Stomach smooth muscle (tissue), 2 donors: ENCODE data around the gene ITM2A.

Experiments
- H3K27ac ChIP-seq: one replicate; pipeline ENCODE4 v1.7.0; 2013; ENCODE audit warnings: mild to moderate bottlenecking, low read length, inconsistent platforms
- H3K27me3 ChIP-seq, 2 donors: one replicate each; pipeline ENCODE4 v1.7.0; 2013; ENCODE audit warnings: low read length in 2 of 2; ENCODE audit not compliant: insufficient read depth in 2 of 2, control insufficient read depth in 1 of 2
- H3K36me3 ChIP-seq, 2 donors: one replicate each; pipeline ENCODE4 v1.7.0; 2013; ENCODE audit warnings: low read length in 2 of 2; ENCODE audit not compliant: control insufficient read depth in 2 of 2, insufficient read depth in 2 of 2
- H3K4me1 ChIP-seq: one replicate; pipeline ENCODE4 v1.7.0; 2013; ENCODE audit warnings: low read length; ENCODE audit not compliant: control insufficient read depth, insufficient read depth
- H3K4me3 ChIP-seq, 2 donors: one replicate each; pipeline ENCODE4 v1.7.0; 2013; ENCODE audit warnings: low read length in 2 of 2
- H3K9ac ChIP-seq, 2 donors: one replicate each; pipeline ENCODE4 v1.7.0; 2013; ENCODE audit warnings: low read length in 2 of 2, mild to moderate bottlenecking in 1 of 2
- H3K9me3 ChIP-seq, 2 donors: one replicate each; pipeline ENCODE4 v1.7.0; 2013; ENCODE audit warnings: low read length in 2 of 2; ENCODE audit not compliant: control insufficient read depth in 2 of 2
- donor health status: healthy.
- donor health status: Pancreatic carcinoma.

ITM2A gene

GRCh38 chrX:79369871-79370270 is 2.7 kb upstream of the ITM2A start:
- no peaks in the 10 kb centered on the region for H3K4me1 ChIP-seq
- no peak overlapping the region for H3K9ac ChIP-seq
- H3K27me3 ChIP-seq = peaks cover 0 to 7% of the 10 kb centered on the region in 2 donors
- no peaks in the 10 kb centered on the region for H3K9me3 ChIP-seq
- H3K4me3 ChIP-seq = no peak overlapping the region
- H3K36me3 ChIP-seq = no peaks in the 10 kb centered on the region
- H3K27ac ChIP-seq = no peak overlapping the region

- Histone ChIP-seq H3K4me1 (no peaks in the 10 kb centered on the region), H3K9ac (no peak overlapping the region), H3K36me3 (no peaks in the 10 kb centered on the region), H3K4me3 (no peak overlapping the region), H3K27ac (no peak overlapping the region), H3K9me3 (no peaks in the 10 kb centered on the region), H3K27me3 (peaks cover 0 to 7% of the 10 kb centered on the region in 2 donors)
Measured at GRCh38 chrX:79368441-79368840, 1.3 kb upstream of the ITM2A start.

GRCh38 chrX:79367907-79368306 is 773 bp upstream of the ITM2A start:
- no peak overlapping the region for H3K27ac ChIP-seq
- peaks cover 0 to 7% of the 10 kb centered on the region in 2 donors for H3K27me3 ChIP-seq
- no peaks in the 10 kb centered on the region for H3K9me3 ChIP-seq
- no peaks in the 10 kb centered on the region for H3K4me1 ChIP-seq
- no peaks in the 10 kb centered on the region for H3K36me3 ChIP-seq
- no peak overlapping the region for H3K9ac ChIP-seq
- no peak overlapping the region for H3K4me3 ChIP-seq

GRCh38 chrX:79366556-79366872 is 620 bp downstream of the ITM2A start:
- Histone ChIP-seq H3K4me1 (no peaks in the 10 kb centered on the region), H3K27me3 (peaks cover 0 to 7% of the 10 kb centered on the region in 2 donors), H3K9ac (peak overlapping the region in 1 of 2 donors; percentile 21), H3K27ac (no peak overlapping the region), H3K9me3 (no peaks in the 10 kb centered on the region), H3K4me3 (peak overlapping the region; percentile 36 to 67), H3K36me3 (no peaks in the 10 kb centered on the region)

GRCh38 chrX:79365591-79365990 is 1.5 kb downstream of the ITM2A start:
- Histone ChIP-seq H3K27ac (no peak overlapping the region), H3K4me1 (no peaks in the 10 kb centered on the region), H3K27me3 (peaks cover 0 to 7% of the 10 kb centered on the region in 2 donors), H3K9me3 (no peaks in the 10 kb centered on the region), H3K36me3 (no peaks in the 10 kb centered on the region), H3K9ac (no peak overlapping the region), H3K4me3 (no peak overlapping the region)

GRCh38 chrX:79364306-79364705 is 2.8 kb downstream of the ITM2A start:
- H3K4me3 ChIP-seq = no peak overlapping the region
- H3K27me3 ChIP-seq = peaks cover 0 to 7% of the 10 kb centered on the region in 2 donors
- no peaks in the 10 kb centered on the region for H3K4me1 ChIP-seq
- H3K9ac ChIP-seq = no peak overlapping the region
- no peaks in the 10 kb centered on the region for H3K9me3 ChIP-seq
- H3K36me3 ChIP-seq = no peaks in the 10 kb centered on the region
- H3K27ac ChIP-seq = no peak overlapping the region

- Histone ChIP-seq H3K27ac (no peak overlapping the region), H3K9me3 (no peaks in the 10 kb centered on the region), H3K4me1 (no peaks in the 10 kb centered on the region), H3K36me3 (no peaks in the 10 kb centered on the region), H3K9ac (no peak overlapping the region), H3K27me3 (no peaks in the 10 kb centered on the region), H3K4me3 (no peak overlapping the region)
Measured at GRCh38 chrX:79361192-79361870, 5.8 kb downstream of the ITM2A start.

- no peaks in the 10 kb centered on the region for H3K27me3 ChIP-seq
- H3K27ac ChIP-seq = no peak overlapping the region
- no peaks in the 10 kb centered on the region for H3K36me3 ChIP-seq
- no peak overlapping the region for H3K9ac ChIP-seq
- H3K9me3 ChIP-seq = no peaks in the 10 kb centered on the region
- H3K4me3 ChIP-seq = no peak overlapping the region
- H3K4me1 ChIP-seq = no peaks in the 10 kb centered on the region
Measured at GRCh38 chrX:79336869-79337815, 30.0 kb downstream of the ITM2A start.

GRCh38 chrX:79330022-79330421 is 37.1 kb downstream of the ITM2A start:
- Histone ChIP-seq H3K27ac (no peak overlapping the region), H3K27me3 (peaks cover 0 to 2% of the 10 kb centered on the region in 2 donors), H3K4me3 (no peak overlapping the region), H3K9ac (no peak overlapping the region), H3K9me3 (no peaks in the 10 kb centered on the region), H3K36me3 (no peaks in the 10 kb centered on the region), H3K4me1 (no peaks in the 10 kb centered on the region)

GRCh38 chrX:79325263-79325958 is 41.7 kb downstream of the ITM2A start:
- no peaks in the 10 kb centered on the region for H3K9me3 ChIP-seq
- H3K4me3 ChIP-seq = no peak overlapping the region
- no peak overlapping the region for H3K27ac ChIP-seq
- H3K27me3 ChIP-seq = peaks cover 0 to 3% of the 10 kb centered on the region in 2 donors
- no peak overlapping the region for H3K9ac ChIP-seq
- H3K4me1 ChIP-seq = no peaks in the 10 kb centered on the region
- H3K36me3 ChIP-seq = no peaks in the 10 kb centered on the region
